OCI-LY7 (cell line): ENCODE measurements around the gene CHST8. TPM values are rescaled to one million over a fixed set of nuclear protein-coding genes. Genes with fewer than 3 reads are reported as not detected.

Experiments used
- BruUV-seq: library from RNA; stranded (reverse); fragments of 400-500 nt; replicated peaks from 2 replicates; lab custom pipeline; 2021; lab: Mats Ljungman, UMichigan
- CTCF ChIA-PET: fragments of 300-600 bp; sonication (Branson Sonifier 250); formaldehyde crosslinking; loops from one replicate; lab custom pipeline; 2022; ENCODE audit warnings: antibody characterized with exemption; ENCODE audit not compliant: unreplicated experiment; lab: Charles Lee
- POLR2A ChIA-PET: fragments of 300-600 bp; sonication (Branson Sonifier 250); formaldehyde crosslinking; loops from one replicate; lab custom pipeline; 2022; ENCODE audit warnings: antibody characterized with exemption; lab: Charles Lee
- DNase-seq: peaks from one replicate; pipeline ENCODE4 v3.0.0-alpha.2; 2015; ENCODE audit warnings: low spot score
- H2AFZ ChIP-seq: fragments of 200-600 bp; sonication (generic), shearing (Covaris generic); 2 replicates; pipeline ENCODE4 v1.6.1; 2014; ENCODE audit warnings: mild to moderate bottlenecking, antibody characterized with exemption, low read length, moderate library complexity
- H3K27ac ChIP-seq: fragments of 200-600 bp; sonication (generic); 2 replicates; pipeline ENCODE4 v1.5.1; 2014; ENCODE audit warnings: mixed run types, low read depth, mild to moderate bottlenecking, moderate library complexity, low read length, inconsistent platforms; ENCODE audit not compliant: poor library complexity, severe bottlenecking
- H3K36me3 ChIP-seq: fragments of 200-600 bp; sonication (generic); 2 replicates; pipeline ENCODE4 v1.6.1; 2014; ENCODE audit warnings: mild to moderate bottlenecking, antibody characterized with exemption, low read length, moderate library complexity, mixed read lengths; ENCODE audit not compliant: insufficient read depth
- H3K4me1 ChIP-seq: fragments of 200-600 bp; sonication (generic); 2 replicates; pipeline ENCODE4 v1.5.1; 2014; ENCODE audit warnings: mild to moderate bottlenecking, low read length; ENCODE audit not compliant: insufficient read depth, poor library complexity, severe bottlenecking
- H3K4me2 ChIP-seq: fragments of 200-600 bp; sonication (generic); 2 replicates; pipeline ENCODE4 v1.6.1; 2014; ENCODE audit warnings: mild to moderate bottlenecking, low read length
- H3K4me3 ChIP-seq: fragments of 200-600 bp; sonication (generic); 2 replicates; pipeline ENCODE4 v1.5.1; 2014; ENCODE audit warnings: mild to moderate bottlenecking, low read depth, low read length; ENCODE audit not compliant: poor library complexity, severe bottlenecking
- H3K79me2 ChIP-seq: fragments of 200-600 bp; sonication (generic); 2 replicates; pipeline ENCODE4 v1.6.1; 2016; ENCODE audit warnings: low read depth, mild to moderate bottlenecking, low read length, moderate library complexity, mixed read lengths; ENCODE audit not compliant: insufficient read depth
- H3K9me2 ChIP-seq: fragments of 200-600 bp; sonication (generic); 2 replicates; pipeline ENCODE4 v1.6.1; 2016; ENCODE audit warnings: mild to moderate bottlenecking, low read length, mixed read lengths; ENCODE audit not compliant: insufficient read depth
- H3K9me3 ChIP-seq: fragments of 200-600 bp; sonication (generic); 2 replicates; pipeline ENCODE4 v1.6.1; 2014; ENCODE audit warnings: mild to moderate bottlenecking, mixed run types, low read length, mixed read lengths
- H4K20me1 ChIP-seq: fragments of 200-600 bp; sonication (generic); 2 replicates; pipeline ENCODE4 v1.6.1; 2014; ENCODE audit warnings: mild to moderate bottlenecking, antibody characterized with exemption, low read length, moderate library complexity, mixed read lengths; ENCODE audit not compliant: insufficient read depth
- EZH2phosphoT487 ChIP-seq: fragments of 200-600 bp; sonication (generic); IDR thresholded peaks from 2 replicates; pipeline ENCODE4 v1.6.1; 2018; ENCODE audit warnings: low read depth, borderline replicate concordance, mild to moderate bottlenecking, mixed run types, antibody characterized with exemption, low read length, moderate library complexity, mixed read lengths
- intact Hi-C: fragments of 100-400 bp; cut with micrococcal nuclease; formaldehyde crosslinking; loops from one replicate; pipeline ENCODE4 v1.10.0; 2022; ENCODE audit not compliant: unreplicated experiment
- total RNA-seq, 2 experiments: library from RNA; depleted of rRNA in 1 of 2; stranded (reverse); fragments of >200 nt in 1 of 2; shearing (Covaris generic) in 1 of 2; gene quantifications; 2 replicates each; pipeline ENCODE4 v1.2.3, GENCODE V29; 2014 to 2022
- TF ChIP-seq, protein P1 (sequence below): fragments of 200-600 bp; sonication (generic); conservative IDR thresholded peaks from 2 replicates; pipeline ENCODE4 v1.5.1; 2014; ENCODE audit warnings: mild to moderate bottlenecking, antibody characterized with exemption, low read length, moderate library complexity, mixed read lengths

CHST8 gene
- total RNA-seq, 2 experiments from 2014 or later = not detected

DNA sequence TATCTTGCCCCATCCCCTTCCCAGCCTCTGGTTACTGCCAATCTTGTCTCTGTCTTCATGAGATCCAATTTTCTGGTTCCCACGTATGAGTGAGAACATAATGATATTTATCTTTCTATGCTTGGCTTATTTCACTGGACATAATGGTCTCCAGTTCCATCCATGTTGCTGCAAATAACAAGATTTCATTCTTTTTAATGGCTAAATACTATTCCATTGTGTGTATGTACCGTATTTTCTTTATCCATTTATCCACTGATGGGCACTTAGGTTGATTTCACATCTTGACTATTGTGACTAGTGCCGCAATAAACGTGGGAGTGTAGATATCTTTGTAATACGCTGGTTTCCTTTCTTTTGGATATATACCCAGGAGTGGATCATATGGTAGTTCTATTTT is 43.0 kb downstream of the CHST8 start:
- intact Hi-C loops = no loop called here
- ChIA-PET POLR2A (no interaction called here), CTCF (no interaction called here)
- no peaks in the 10 kb centered on the region for H3K9me3 ChIP-seq
- no peaks in the 10 kb centered on the region for H3K4me1 ChIP-seq
- BruUV-seq = no TSS peak
- H2AFZ ChIP-seq = no peak overlapping the region
- H3K9me2 ChIP-seq = no peaks in the 10 kb centered on the region
- no peak overlapping the region for H3K27ac ChIP-seq
- H3K4me3 ChIP-seq = no peak overlapping the region
- H4K20me1 ChIP-seq = no peaks in the 10 kb centered on the region
- no peaks in the 10 kb centered on the region for H3K79me2 ChIP-seq
- no peaks in the 10 kb centered on the region for H3K36me3 ChIP-seq
- no peak overlapping the region for H3K4me2 ChIP-seq
- no peak for TF ChIP-seq EZH2phosphoT487
- TF ChIP-seq, protein P1, sequence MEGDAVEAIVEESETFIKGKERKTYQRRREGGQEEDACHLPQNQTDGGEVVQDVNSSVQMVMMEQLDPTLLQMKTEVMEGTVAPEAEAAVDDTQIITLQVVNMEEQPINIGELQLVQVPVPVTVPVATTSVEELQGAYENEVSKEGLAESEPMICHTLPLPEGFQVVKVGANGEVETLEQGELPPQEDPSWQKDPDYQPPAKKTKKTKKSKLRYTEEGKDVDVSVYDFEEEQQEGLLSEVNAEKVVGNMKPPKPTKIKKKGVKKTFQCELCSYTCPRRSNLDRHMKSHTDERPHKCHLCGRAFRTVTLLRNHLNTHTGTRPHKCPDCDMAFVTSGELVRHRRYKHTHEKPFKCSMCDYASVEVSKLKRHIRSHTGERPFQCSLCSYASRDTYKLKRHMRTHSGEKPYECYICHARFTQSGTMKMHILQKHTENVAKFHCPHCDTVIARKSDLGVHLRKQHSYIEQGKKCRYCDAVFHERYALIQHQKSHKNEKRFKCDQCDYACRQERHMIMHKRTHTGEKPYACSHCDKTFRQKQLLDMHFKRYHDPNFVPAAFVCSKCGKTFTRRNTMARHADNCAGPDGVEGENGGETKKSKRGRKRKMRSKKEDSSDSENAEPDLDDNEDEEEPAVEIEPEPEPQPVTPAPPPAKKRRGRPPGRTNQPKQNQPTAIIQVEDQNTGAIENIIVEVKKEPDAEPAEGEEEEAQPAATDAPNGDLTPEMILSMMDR = no peak
- DNase-seq = no peak

DNA sequence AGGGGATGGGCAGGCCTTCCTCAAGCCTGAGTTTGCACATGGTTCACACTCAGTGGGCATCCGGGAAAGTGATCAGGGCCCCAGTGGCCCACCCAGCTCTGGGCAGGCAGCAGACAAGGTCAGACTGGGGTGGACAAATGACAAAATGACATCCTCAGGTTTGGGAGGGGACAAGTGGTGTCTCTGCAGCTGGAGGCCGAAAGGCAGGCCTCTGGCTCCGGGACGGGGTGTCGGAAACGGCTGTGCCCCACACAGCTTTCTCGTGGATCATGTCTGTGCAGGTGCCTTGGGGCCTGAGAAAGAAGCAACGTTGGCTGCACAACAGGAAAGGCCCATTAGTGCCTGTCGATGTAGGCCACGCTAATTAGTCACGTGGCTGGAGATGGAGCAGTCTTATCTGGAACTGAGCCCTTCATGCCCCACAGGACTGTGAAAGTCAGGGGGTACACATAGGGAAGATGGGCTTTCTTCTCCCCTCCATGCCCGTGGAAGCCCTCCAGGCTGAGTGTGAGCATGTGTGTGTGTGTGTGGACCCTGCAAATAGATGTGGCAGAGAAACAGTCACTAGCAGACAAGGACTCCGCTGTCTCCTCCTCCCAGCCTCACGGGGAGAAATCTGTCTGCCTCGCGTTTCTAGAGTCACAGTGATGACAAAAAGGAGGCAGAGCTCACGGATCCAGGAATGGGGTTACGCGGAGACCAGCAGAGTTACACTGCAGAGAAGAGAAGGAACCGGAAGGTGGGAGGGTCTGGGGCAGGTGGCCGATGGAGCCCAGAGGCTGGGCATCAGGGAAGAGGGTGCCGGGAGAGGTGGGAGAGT is 44.2 kb downstream of the CHST8 start:
- Histone ChIP-seq H4K20me1 (no peaks in the 10 kb centered on the region), H3K4me2 (no peak overlapping the region), H3K9me3 (no peaks in the 10 kb centered on the region), H3K4me3 (no peak overlapping the region), H3K9me2 (no peaks in the 10 kb centered on the region), H3K4me1 (no peaks in the 10 kb centered on the region), H2AFZ (no peak overlapping the region), H3K27ac (no peak overlapping the region), H3K79me2 (no peaks in the 10 kb centered on the region), H3K36me3 (no peaks in the 10 kb centered on the region)
- ChIA-PET POLR2A (no interaction called here), CTCF (no interaction called here)
- no TSS peak for BruUV-seq
- intact Hi-C loops = no loop called here
- no peak for TF ChIP-seq EZH2phosphoT487
- TF ChIP-seq, protein P1 = no peak
- no peak for DNase-seq

- Histone ChIP-seq H3K4me1 (no peaks in the 10 kb centered on the region), H3K4me2 (no peak overlapping the region), H3K27ac (no peak overlapping the region), H3K9me3 (no peaks in the 10 kb centered on the region), H4K20me1 (no peaks in the 10 kb centered on the region), H3K79me2 (no peaks in the 10 kb centered on the region), H3K9me2 (no peaks in the 10 kb centered on the region), H3K36me3 (no peaks in the 10 kb centered on the region), H3K4me3 (no peak overlapping the region), H2AFZ (no peak overlapping the region)
- BruUV-seq = no TSS peak
- DNase-seq = no peak
- TF ChIP-seq, protein P1 = no peak
- no peak for TF ChIP-seq EZH2phosphoT487
- ChIA-PET CTCF (no interaction called here), POLR2A (no interaction called here)
- intact Hi-C loops = no loop called here
Measured at GRCh38 chr19:33667141-33667650, 45.4 kb downstream of the CHST8 start.
